OCI-LY3 (cell line): ENCODE data around the gene PPP3CA.
"Not testable (repeated sequence)": the region's sequence is repeated elsewhere in the genome, so short reads cannot be mapped to it uniquely, and the experiment has no call there.

Experiments used
- H2AFZ ChIP-seq: fragments of 200-600, 300-600 bp; shearing (Covaris generic); 2 replicates; pipeline ENCODE4 v1.6.0; 2014; ENCODE audit warnings: antibody characterized with exemption, low read depth, low read length
- H3K27ac ChIP-seq: fragments of 200-600, 300-600 bp; sonication (generic); 2 replicates; pipeline ENCODE4 v1.5.1; 2014; ENCODE audit warnings: mild to moderate bottlenecking, low read length, moderate library complexity, mixed read lengths
- H3K27me3 ChIP-seq: fragments of 200-600, 300-600 bp; sonication (generic); 2 replicates; pipeline ENCODE4 v1.6.1; 2014; ENCODE audit warnings: low read depth, low read length, mixed read lengths
- H3K36me3 ChIP-seq: fragments of 200-600, 300-600 bp; sonication (generic); replicated peaks from 2 replicates; pipeline ENCODE3; 2014; ENCODE audit warnings: low read depth, low read length, mixed read lengths
- H3K4me1 ChIP-seq: fragments of 300-600, 200-600 bp; sonication (generic); 2 replicates; pipeline ENCODE4 v1.6.1; 2014; ENCODE audit warnings: low read length, mixed read lengths
- H3K4me2 ChIP-seq: fragments of 200-600, 300-600 bp; sonication (generic); 2 replicates; pipeline ENCODE4 v1.6.1; 2014; ENCODE audit warnings: low read length, mixed read lengths
- H3K4me3 ChIP-seq: fragments of 300-600, 200-600 bp; sonication (generic); 2 replicates; pipeline ENCODE4 v1.5.1; 2014; ENCODE audit warnings: antibody characterized with exemption, mild to moderate bottlenecking, low read length, moderate library complexity
- H3K79me2 ChIP-seq: fragments of 300-600, 200-600 bp; shearing (Covaris generic); 2 replicates; pipeline ENCODE4 v1.6.1; 2014; ENCODE audit warnings: mild to moderate bottlenecking, low read length, mixed read lengths
- H3K9ac ChIP-seq: fragments of 300-600, 200-600 bp; shearing (Covaris generic); 2 replicates; pipeline ENCODE4 v1.6.0; 2014; ENCODE audit warnings: mild to moderate bottlenecking, low read length, moderate library complexity
- H3K9me3 ChIP-seq: fragments of 200-600, 300-600 bp; shearing (Covaris generic); 2 replicates; pipeline ENCODE4 v1.6.1; 2014; ENCODE audit warnings: low read length, mixed read lengths; ENCODE audit not compliant: insufficient read depth
- H4K20me1 ChIP-seq: fragments of 200-600, 300-600 bp; sonication (generic); 2 replicates; pipeline ENCODE4 v1.6.1; 2016; ENCODE audit warnings: low read length, mixed read lengths; ENCODE audit not compliant: insufficient read depth
- CTCF ChIP-seq: fragments of 200-600, 300-600 bp; sonication (generic); IDR thresholded peaks from 2 replicates; pipeline ENCODE4 v1.5.1; 2014; ENCODE audit warnings: antibody characterized with exemption, low read length, low read depth
- EZH2phosphoT487 ChIP-seq: fragments of 200-600 bp; shearing (Covaris generic); IDR thresholded peaks from 2 replicates; pipeline ENCODE4 v1.6.1; 2018; ENCODE audit warnings: antibody characterized with exemption, mixed run types, low read depth

The PPP3CA gene

GRCh38 chr4:101140228-101140627 is 207.1 kb downstream of the PPP3CA start:
- no peak overlapping the region for H2AFZ ChIP-seq
- no peaks in the 10 kb centered on the region for H3K27me3 ChIP-seq
- H3K9me3 ChIP-seq = no peaks in the 10 kb centered on the region
- H3K4me2 ChIP-seq = no peak overlapping the region
- no peak overlapping the region for H3K9ac ChIP-seq
- peaks cover 3% of the 10 kb centered on the region; the same call in 1 of the 2 replicates for H3K79me2 ChIP-seq
- H3K4me3 ChIP-seq = no peak overlapping the region
- no peak for TF ChIP-seq CTCF
- TF ChIP-seq EZH2phosphoT487 = no peak
- peaks cover 12% of the 10 kb centered on the region for H3K4me1 ChIP-seq
- H4K20me1 ChIP-seq = no peaks in the 10 kb centered on the region
- no peak overlapping the region for H3K27ac ChIP-seq
- no peaks in the 10 kb centered on the region for H3K36me3 ChIP-seq

GRCh38 chr4:101136373-101137370 is 210.7 kb downstream of the PPP3CA start:
- no peak overlapping the region for H3K27ac ChIP-seq
- no peaks in the 10 kb centered on the region for H3K36me3 ChIP-seq
- no peaks in the 10 kb centered on the region for H3K27me3 ChIP-seq
- no peak overlapping the region for H3K4me2 ChIP-seq
- H3K9ac ChIP-seq = no peak overlapping the region
- no peaks in the 10 kb centered on the region for H3K9me3 ChIP-seq
- H3K4me3 ChIP-seq = no peak overlapping the region
- H2AFZ ChIP-seq = no peak overlapping the region
- TF ChIP-seq EZH2phosphoT487 (no peak), CTCF (no peak)
- H3K79me2 ChIP-seq = peaks cover 4% of the 10 kb centered on the region; the same call in 1 of the 2 replicates
- H4K20me1 ChIP-seq = no peaks in the 10 kb centered on the region
- peaks cover 13% of the 10 kb centered on the region for H3K4me1 ChIP-seq

GRCh38 chr4:101135371-101136010 is 211.8 kb downstream of the PPP3CA start:
- Histone ChIP-seq H3K9ac (no peak overlapping the region), H4K20me1 (no peaks in the 10 kb centered on the region), H3K27me3 (no peaks in the 10 kb centered on the region), H3K79me2 (peaks cover 4% of the 10 kb centered on the region; the same call in 1 of the 2 replicates), H2AFZ (no peak overlapping the region), H3K4me2 (peak overlapping the region; percentile 56), H3K4me1 (peaks cover 10% of the 10 kb centered on the region), H3K27ac (no peak overlapping the region), H3K9me3 (no peaks in the 10 kb centered on the region), H3K36me3 (no peaks in the 10 kb centered on the region), H3K4me3 (peak overlapping the region; percentile 29)
- TF ChIP-seq EZH2phosphoT487 (no peak), CTCF (no peak)

GRCh38 chr4:101131058-101131457 is 216.3 kb downstream of the PPP3CA start:
- not testable (repeated sequence) for H3K4me3 ChIP-seq, H3K27ac ChIP-seq, H3K9ac ChIP-seq, H3K36me3 ChIP-seq, H3K79me2 ChIP-seq, H4K20me1 ChIP-seq, H3K4me2 ChIP-seq, H3K27me3 ChIP-seq, H2AFZ ChIP-seq, H3K9me3 ChIP-seq
- peaks cover 19% of the 10 kb centered on the region for H3K4me1 ChIP-seq

- H3K4me1 ChIP-seq = peaks cover 15% of the 10 kb centered on the region
- not testable (repeated sequence) for H3K9ac ChIP-seq, H3K79me2 ChIP-seq, H3K36me3 ChIP-seq, H4K20me1 ChIP-seq, H3K27me3 ChIP-seq, H3K9me3 ChIP-seq, H2AFZ ChIP-seq, H3K4me2 ChIP-seq, H3K27ac ChIP-seq, H3K4me3 ChIP-seq
Measured at GRCh38 chr4:101128898-101129297, 218.4 kb downstream of the PPP3CA start.
